ENCODE results near the gene CNTNAP1.
A peak's percentile ranks its signal among the peaks of the same experiment; 100 is the strongest.
"Not testable (repeated sequence)": the region's sequence is repeated elsewhere in the genome, so short reads cannot be mapped to it uniquely, and the experiment has no call there.

Gene CNTNAP1

DNA sequence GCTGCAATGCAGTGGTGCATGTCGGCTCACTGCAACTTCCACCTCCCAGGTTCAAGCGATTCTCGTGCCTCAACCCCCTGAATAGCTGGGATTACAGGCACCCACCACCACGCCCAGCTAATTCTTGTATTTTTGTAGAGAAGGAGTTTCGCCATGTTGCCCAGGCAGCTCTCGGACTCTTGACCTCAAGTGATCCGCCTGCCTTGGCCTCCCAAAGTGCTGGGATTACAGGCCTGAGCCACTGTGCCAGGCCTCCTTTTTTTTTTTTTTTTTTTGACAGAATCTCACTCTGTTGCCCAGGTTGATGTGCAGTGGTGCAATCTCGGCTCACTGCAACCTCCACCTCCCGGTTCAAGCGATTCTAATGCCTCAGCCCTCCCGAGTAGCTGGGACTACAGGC, 60.6 kb downstream of the CNTNAP1 start:
- DNase-seq (ENCODE audit: low spot score), result not testable (repeated sequence)

DNA sequence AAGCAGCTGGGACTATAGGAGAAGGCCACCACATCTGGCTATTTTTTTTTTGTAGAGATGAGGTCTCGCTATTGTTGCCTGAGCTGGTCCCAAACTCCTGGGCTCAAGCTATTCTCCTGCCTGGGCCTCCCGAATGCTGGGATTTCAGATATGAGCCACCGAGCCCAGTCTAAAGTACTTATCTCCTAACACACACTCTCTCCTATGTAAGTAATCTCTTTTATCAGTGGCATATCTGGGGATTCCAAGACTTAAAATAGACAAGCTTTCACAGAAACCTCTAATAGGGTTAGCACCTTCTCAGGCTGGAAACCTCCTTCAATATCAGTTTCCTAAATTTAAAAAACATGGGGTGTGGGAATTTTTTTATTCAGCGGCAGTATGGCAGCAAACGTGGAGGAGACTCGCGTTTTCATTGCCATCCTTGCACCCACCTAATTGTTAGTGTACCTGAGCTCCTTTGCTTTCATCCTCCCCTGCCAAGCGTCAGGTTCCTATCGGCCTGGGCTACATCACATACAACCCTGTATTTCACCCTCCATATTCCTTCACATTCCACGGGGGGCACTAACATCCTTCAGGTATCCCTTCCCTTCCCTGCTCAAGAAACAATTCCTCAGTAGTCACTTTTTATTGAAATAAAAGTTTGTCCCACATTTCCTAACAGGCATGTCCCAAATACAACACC, 61.4 kb downstream of the CNTNAP1 start:
- DNase-seq (ENCODE audit: low spot score), result no peak

DNA sequence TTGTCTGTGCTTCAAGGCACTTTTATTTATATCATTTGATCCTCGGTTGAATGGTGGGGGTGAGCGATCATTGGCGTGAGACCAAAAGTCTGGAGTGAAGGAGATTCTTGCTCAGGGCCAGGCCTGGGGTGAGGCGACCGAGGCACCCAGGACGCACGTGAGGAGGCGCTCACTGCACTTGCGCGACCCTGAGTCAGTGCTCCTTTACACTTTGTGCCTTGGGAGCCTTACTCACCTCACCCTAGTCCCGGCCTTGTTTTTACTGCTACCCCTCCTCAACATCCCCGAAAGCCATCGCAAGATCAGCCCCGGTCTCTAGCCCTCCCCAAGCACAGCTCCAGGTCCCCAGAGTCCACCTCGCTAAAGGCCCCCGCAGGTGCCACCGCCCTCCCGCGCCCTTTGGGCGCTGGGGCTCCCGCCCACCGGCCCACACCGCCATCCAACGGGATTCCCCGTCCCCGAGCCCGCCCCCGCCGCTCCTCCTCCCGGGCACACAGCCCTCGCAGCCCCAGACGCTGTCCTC, 62.0 kb downstream of the CNTNAP1 start:
- DNase-seq (ENCODE audit: low spot score), result peak; percentile 57

DNA sequence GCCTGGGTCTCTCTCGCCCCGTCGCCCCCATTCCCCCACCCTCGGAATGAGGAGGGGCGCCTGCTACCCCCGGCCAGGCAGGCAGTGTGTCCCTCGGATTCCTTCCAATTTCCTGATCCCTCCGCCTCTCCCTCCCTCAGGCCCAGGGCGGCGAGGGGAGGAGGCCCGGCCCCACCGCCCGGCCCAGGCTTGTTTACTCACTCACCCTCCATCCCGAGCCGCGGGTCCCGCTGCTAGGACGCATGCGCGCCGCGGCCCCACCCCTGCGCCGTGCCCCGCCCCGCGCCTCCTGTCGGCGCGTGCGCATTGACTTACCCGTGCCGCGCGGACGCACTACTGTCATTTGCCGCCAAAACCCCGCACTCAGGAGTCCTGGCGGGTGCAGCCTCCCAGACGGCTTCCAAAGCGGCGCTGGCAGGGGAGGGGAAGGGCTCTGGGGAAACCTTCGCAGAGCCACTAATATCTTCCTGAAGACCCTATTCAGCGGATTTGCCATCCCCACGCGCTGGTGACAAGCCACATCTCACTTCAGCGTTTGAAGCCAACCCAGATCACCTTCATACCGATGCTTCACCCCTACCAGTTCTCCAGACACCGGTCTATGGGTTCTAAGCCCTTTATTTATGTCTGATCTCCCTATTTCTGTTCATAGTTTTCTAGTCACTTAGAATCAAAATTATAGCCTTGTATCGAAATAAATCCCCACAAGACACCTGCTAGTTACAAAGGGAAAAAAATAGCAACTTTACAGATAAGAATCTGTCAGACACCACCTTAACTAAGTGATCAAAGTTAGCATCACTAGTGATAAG, 62.7 kb downstream of the CNTNAP1 start, which contains the start of gene EZH1:
Gene EZH1 (minus strand): TSS at position 235 of the 812 bp plus-strand sequence. CDS start 16,099 bp downstream, outside the sequence.
- DNase-seq (ENCODE audit: low spot score), result peak; percentile 89

DNA sequence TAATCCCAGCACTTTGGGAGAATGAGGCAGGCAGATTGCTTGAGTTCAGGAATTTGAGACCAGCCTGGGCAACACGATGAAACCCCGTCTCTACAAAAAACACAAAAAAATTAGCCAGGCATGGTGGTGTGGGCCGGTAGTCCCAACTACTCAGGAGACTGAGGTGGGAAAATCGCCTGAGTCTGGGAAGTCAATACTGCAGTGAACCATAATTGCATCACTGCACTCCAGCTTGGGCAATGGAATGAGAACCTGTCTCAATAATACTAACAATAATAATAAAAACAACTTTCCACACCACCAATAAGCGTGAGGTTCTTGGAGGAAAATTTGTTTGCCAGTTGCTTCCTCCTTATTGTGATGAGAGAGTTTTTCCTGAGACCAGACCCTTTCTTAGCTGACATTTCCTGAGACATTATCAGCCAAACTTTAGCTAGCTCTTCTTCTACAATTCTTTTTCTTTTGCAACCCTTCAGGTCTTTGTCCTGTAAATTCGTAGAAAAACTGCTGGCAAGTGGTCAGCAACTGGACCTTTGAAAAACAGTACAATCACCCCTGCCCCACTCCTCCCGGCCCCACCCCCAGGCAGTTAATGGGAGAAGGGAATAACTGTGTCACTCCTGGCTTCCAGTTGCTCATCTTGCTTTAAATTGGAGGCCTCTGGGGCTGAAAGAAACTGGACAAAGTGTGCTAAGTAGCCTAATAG, 66.0 kb downstream of the CNTNAP1 start:
- DNase-seq (ENCODE audit: low spot score), result no peak

DNA sequence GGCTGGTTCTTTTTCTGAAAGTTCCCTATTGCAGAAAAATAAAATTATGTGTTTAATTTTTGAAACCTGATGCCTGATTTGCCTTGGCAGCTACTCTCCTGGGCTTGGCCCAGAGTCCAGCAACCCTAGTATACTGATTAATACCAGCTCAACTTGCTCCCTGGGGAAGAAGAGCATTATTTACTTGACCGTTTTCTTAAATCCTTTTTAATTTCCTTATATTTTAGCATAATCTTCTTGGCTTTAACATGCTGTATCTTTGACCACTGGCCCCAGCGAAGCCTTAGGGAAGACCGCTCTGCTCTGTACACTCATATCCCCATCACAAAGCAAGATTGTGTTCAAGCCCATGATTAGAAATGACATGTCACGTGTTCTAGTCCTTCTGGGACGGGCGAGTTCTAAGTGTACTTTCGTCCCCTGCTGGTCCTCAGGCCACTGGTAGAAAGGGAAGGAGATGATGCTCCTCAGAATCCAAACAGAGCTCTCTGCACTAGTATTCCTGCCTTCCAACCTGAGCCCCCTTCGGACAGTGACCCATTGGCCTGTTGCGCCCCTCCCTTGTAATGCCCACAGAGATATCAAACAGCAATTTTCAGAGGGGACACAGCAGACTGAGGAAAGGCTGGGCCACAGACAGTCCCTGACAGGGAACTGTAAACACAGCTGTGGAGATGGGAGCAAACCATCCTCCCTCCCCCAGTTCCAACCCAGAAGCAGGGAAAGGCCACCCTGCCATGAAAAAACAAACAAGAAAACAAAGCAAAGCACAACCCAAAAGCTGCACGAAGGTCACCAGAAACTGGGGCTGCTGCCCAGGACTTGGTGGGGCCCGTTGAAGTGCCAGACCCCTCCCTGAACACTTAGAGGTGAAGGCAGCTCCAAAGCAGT, 66.8 kb downstream of the CNTNAP1 start:
- peak; percentile 42 for DNase-seq (ENCODE audit: low spot score)
